NCI-H146 treated with DMSO at 0.1 percent for 48 hours (cell line): ENCODE data around the gene RAI1.

Experiments used
- DNase-seq: peaks from one replicate; lab custom pipeline; 2025; ENCODE audit not compliant: unreplicated experiment; lab: John Stamatoyannopoulos, UW

Gene RAI1

GRCh38 chr17:17811381-17812210, 130.3 kb downstream of the RAI1 start:
- no peak for DNase-seq

GRCh38 chr17:17812211-17813054, 131.2 kb downstream of the RAI1 start:
- no peak for DNase-seq

- no peak for DNase-seq
Observed at GRCh38 chr17:17813055-17813724, 131.9 kb downstream of the RAI1 start.

- DNase-seq: no peak
Observed at GRCh38 chr17:17813725-17814095, 132.5 kb downstream of the RAI1 start.

GRCh38 chr17:17814162-17815061, 133.2 kb downstream of the RAI1 start:
- DNase-seq: no peak

- no peak for DNase-seq
Observed at GRCh38 chr17:17815062-17815406, 133.8 kb downstream of the RAI1 start.

- no peak for DNase-seq
Observed at GRCh38 chr17:17815436-17816200, 134.4 kb downstream of the RAI1 start.

- no peak for DNase-seq
Observed at GRCh38 chr17:17816240-17816814, 135.1 kb downstream of the RAI1 start.

GRCh38 chr17:17816831-17817551, 135.7 kb downstream of the RAI1 start:
- no peak for DNase-seq

GRCh38 chr17:17817552-17817947, 136.3 kb downstream of the RAI1 start:
- no peak for DNase-seq

GRCh38 chr17:17818088-17818526, 136.8 kb downstream of the RAI1 start:
- no peak for DNase-seq

GRCh38 chr17:17819111-17819510, 137.9 kb downstream of the RAI1 start:
- DNase-seq: no peak

- DNase-seq: no peak
Observed at GRCh38 chr17:17819561-17819995, 138.3 kb downstream of the RAI1 start.

GRCh38 chr17:17820046-17820445, 138.8 kb downstream of the RAI1 start:
- no peak for DNase-seq

GRCh38 chr17:17820463-17821158, 139.4 kb downstream of the RAI1 start:
- DNase-seq: no peak

- no peak for DNase-seq
Observed at GRCh38 chr17:17822189-17822588, 140.9 kb downstream of the RAI1 start.

- DNase-seq: no peak
Observed at GRCh38 chr17:17822616-17823015, 141.4 kb downstream of the RAI1 start.

- DNase-seq: peak; percentile 73
Observed at GRCh38 chr17:17823433-17824118, 142.3 kb downstream of the RAI1 start.
